OCI-LY1 (cell line): Measurements from ENCODE around the gene DHRS4L2.

Experiments used
- EZH2 ChIP-seq: fragments of 200-600 bp; sonication (generic), shearing (Covaris generic); IDR thresholded peaks from 2 replicates; pipeline ENCODE4 v1.8.0; 2017; ENCODE audit warnings: borderline replicate concordance, mixed run types, mild to moderate bottlenecking, antibody characterized with exemption, low read length, moderate library complexity, mixed read lengths
- TF ChIP-seq, protein P1 (sequence below): fragments of 200-600 bp; sonication (generic), shearing (Covaris generic); IDR thresholded peaks from 2 replicates; pipeline ENCODE4 v1.5.1; 2017; ENCODE audit warnings: mild to moderate bottlenecking, antibody characterized with exemption, low read length, moderate library complexity, mixed read lengths

DNA sequence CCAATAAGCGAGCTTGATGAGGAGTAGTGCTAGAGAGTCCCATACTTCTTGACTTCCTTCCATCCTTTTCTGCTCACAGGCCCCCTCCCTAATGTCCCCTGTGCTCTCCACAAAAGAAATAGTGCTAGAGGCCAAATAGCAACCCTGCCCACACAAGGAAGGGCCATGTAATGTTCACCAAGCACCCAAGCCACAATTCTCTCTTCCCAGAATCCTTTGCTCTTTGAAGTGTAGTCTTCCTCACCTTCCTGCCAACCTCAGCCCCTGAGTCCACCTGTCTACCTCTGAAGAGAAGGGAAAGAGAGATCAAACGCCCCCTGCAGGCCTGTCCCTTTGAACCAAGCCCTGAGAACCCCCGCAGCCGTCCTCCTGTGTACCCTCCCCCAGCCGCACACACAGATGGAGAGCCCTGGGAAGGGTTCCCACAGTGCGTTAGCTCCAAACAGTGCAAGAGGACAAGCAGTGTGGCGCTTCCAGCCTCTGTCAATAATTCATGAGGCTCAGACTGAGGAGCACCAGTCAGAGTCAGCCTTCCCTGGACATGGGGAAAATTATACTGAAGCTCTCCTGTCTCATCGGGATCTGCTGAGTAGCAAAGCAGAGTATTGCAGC lies 37.0 kb upstream of the DHRS4L2 start:
- TF ChIP-seq EZH2: no peak
- TF ChIP-seq, protein P1, sequence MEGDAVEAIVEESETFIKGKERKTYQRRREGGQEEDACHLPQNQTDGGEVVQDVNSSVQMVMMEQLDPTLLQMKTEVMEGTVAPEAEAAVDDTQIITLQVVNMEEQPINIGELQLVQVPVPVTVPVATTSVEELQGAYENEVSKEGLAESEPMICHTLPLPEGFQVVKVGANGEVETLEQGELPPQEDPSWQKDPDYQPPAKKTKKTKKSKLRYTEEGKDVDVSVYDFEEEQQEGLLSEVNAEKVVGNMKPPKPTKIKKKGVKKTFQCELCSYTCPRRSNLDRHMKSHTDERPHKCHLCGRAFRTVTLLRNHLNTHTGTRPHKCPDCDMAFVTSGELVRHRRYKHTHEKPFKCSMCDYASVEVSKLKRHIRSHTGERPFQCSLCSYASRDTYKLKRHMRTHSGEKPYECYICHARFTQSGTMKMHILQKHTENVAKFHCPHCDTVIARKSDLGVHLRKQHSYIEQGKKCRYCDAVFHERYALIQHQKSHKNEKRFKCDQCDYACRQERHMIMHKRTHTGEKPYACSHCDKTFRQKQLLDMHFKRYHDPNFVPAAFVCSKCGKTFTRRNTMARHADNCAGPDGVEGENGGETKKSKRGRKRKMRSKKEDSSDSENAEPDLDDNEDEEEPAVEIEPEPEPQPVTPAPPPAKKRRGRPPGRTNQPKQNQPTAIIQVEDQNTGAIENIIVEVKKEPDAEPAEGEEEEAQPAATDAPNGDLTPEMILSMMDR: no peak; the same call in 1 of the 2 replicates
